HG02973 (cell line): ENCODE data around the gene COL17A1.

Experiments used
- ATAC-seq: cut with Tn5 transposase; IDR thresholded peaks from one replicate; pipeline ENCODE4 v1.9.1; 2021; ENCODE audit warnings: moderate library complexity; ENCODE audit not compliant: unreplicated experiment

COL17A1 gene

DNA sequence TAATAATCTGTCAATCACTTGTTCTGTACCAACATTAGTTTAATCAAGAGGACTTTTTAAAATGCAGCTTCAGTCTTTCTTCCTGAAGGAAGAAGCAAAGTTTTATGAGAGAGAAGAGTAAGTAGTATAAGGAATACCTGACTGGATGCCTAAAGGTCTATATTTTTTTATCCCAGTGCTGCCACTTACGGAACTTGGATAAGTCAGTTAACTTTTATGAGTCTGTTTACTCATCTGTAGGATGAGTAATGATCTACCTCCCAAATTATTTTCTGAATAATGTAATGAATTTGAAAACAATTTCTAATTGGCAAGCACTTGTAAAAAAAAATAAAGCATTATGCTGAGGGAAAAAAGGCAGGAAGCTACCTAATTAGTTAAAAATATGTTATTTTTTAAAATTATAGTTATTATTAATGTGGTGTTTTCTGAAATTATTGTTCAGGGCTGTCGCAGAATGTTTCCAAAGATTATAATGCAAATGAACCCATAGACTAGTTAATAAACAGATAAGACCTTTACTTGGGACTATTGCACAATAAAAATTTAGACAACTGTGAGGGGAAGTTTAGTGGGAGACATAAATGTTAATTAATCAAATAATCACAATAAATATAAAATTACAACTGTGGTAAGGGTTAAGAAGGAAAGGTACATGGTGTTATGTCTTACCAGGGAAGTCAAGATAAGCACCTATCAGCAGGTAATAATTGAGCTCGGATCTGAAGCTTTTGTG is 94.1 kb downstream of the COL17A1 start:
- ATAC-seq = no peak

DNA sequence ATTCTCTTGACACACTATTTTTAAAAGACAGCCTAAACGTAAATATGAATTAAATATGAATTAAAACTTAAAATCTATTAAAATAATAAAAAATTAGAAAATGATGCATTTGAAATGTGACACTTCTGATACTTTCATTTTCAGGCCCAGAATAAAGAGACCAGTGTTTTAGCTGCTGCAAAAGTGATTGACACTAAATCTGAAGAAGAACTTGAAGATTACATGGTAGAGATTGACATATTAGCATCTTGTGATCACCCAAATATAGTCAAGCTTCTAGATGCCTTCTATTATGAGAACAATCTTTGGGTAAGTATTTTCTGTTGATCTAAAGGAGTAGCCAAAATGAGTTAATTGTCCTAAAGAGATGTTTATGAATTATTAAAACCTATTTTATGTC is 95.1 kb downstream of the COL17A1 start:
- no peak for ATAC-seq

DNA sequence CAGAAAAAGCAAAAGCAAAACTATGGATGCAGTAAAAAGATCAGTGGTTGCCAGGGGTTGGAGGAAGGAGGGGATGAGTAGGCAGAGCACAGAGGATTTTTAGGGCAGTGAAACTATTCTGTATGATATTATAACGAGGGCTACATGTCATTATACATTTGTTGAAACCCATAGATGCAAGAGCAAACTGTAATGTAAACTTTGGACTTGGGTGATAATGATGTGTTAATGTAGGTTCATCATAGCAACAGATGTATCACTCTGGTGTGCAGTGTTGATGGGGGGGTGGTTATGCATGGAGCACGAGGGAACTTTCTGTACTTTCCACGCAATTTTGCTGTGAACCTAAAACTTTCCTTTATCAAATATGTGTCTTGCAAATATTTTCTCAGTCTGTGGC is 95.6 kb downstream of the COL17A1 start:
- ATAC-seq = no peak

DNA sequence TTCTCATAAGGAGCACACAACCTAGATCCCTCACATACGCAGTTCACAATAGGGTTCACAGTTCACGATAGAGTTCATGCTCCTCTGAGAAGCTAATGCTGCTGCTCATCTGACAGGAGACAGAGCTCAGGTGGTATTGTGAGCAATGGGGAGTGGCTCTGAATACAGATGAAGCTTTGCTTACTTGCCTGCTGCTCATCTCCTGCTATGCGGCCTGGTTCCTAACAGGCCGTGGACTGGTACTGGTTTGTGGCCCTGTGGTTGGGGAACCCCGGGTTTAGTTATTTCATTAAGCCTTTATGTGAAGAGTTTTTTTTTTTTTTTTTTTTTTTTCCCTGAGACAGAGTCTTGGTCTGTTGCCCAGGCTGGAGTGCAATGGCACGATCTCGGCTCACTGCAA is 99.3 kb downstream of the COL17A1 start:
- no peak for ATAC-seq

DNA sequence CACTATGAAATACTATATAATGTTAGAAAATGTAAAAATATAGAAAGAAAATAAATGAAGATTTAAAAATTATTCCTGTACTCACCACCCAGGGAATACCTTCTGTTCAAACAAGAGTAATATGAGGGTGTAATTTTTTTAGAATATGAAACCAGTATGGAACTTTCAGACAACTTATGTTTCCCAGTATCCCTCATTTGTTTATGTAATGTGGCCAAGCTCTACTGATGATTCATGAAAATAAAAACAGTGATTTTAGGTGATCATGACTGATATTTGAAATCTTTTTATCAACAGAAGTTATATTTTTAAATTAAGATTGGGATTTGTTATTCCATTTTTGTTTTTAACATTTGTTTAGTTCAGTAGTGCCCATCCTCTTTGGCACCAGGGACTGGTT is 100.0 kb downstream of the COL17A1 start:
- no peak for ATAC-seq

DNA sequence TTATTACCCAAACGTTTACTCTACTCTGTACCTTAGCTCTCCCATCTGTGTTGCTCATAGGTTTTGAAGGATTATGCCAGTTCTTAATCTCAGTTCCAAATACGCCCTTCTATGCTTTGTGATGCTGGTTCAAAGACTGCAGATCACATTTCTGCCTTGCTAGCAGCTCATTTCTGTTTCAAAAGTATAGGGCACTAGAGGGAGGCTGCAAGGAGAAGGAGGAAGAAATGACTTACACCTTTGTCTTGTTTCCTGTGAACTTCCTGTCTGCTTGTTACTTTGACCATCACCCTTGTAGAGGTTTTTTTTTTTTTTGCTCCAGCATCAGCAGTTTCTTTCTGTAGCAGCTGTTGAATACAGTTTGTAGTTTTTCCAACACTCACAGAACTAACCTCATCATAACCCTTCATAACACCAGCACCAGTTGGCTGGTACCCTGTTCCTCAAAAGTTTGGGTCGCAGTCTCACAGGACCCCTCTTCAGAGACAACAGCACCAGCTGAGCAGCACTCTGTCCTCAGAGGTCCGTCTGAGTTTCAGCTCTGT is 102.2 kb downstream of the COL17A1 start:
- ATAC-seq = peak; percentile 85

DNA sequence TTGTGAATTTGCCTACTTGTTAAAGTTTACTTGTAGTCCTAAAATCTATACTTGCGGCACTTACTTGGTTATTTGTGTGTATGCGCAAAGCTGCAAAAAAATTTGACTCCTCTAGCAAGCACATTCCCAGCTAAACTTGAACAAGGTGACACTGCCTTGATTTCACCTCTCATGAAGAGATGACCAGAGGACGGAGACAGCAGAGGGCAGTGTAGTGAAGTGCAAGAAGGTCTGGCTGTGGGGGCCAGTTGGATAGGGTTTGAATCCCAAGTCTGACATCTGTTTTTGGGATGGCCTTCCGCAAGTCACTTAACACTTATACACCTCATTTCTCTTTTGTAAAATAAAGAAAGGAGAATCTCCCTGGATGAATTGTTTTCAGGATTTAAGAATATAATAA is 103.0 kb downstream of the COL17A1 start:
- no peak for ATAC-seq
